ENCODE data around the gene GFRA1.

DNA sequence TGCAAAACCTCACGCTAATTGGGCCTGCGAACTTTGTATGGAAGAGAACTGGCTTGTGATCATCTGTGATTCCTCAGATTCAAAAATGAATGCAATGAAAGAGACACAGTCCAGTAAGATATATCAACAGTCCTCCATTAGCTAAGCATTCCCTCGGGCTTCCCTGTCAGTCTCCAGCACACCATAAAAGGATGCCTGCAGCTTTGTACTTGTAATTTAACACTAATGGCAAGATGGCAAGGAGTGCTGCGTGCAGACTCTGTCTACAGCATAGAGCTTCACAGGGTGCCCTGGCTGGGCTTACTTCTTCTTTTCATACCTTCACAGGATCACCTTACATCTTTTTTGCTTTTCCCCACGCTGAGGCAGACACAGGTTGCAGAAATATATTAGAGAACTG is 200.0 kb downstream of the GFRA1 start:
- TF ChIP-seq POLR2A (IDR thresholded peaks at IDR 0.05; ENCODE audit: extremely low read depth, insufficient read length): no peak
- TF ChIP-seq, protein P1, sequence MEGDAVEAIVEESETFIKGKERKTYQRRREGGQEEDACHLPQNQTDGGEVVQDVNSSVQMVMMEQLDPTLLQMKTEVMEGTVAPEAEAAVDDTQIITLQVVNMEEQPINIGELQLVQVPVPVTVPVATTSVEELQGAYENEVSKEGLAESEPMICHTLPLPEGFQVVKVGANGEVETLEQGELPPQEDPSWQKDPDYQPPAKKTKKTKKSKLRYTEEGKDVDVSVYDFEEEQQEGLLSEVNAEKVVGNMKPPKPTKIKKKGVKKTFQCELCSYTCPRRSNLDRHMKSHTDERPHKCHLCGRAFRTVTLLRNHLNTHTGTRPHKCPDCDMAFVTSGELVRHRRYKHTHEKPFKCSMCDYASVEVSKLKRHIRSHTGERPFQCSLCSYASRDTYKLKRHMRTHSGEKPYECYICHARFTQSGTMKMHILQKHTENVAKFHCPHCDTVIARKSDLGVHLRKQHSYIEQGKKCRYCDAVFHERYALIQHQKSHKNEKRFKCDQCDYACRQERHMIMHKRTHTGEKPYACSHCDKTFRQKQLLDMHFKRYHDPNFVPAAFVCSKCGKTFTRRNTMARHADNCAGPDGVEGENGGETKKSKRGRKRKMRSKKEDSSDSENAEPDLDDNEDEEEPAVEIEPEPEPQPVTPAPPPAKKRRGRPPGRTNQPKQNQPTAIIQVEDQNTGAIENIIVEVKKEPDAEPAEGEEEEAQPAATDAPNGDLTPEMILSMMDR (IDR thresholded peaks at IDR 0.05; ENCODE audit: low read depth, low read length): no peak

Data from NB4 (cell line).